K562 (cell line): ENCODE results near the gene ERBB3. TPM values are rescaled to one million over a fixed set of nuclear protein-coding genes. Genes with fewer than 3 reads are reported as not detected.

Experiments used
- ATF2 ChIP-seq: sonication (generic); formaldehyde crosslinking; IDR thresholded peaks from 2 replicates; pipeline ENCODE4 v1.8.1; 2022; ENCODE audit warnings: missing genetic modification reagents
- ATF4 ChIP-seq: fragments of 450-650 bp; formaldehyde crosslinking; IDR thresholded peaks from 2 replicates; pipeline ENCODE4 v1.4.0; 2022; ENCODE audit warnings: mild to moderate bottlenecking, moderate library complexity
- CBX2 ChIP-seq: fragments of 200-600 bp; sonication (generic); IDR thresholded peaks from one replicate; pipeline ENCODE4 v1.6.1; 2012; ENCODE audit warnings: mild to moderate bottlenecking, low read length, inconsistent platforms; ENCODE audit not compliant: insufficient read depth, poor library complexity, severe bottlenecking
- CBX3 ChIP-seq, 2 experiments: IDR thresholded peaks; 1 replicate in 1 of 2; 2 replicates in 1 of 2; pipeline ENCODE4 v1.6.1; 2012; ENCODE audit warnings: inconsistent platforms in 2 of 2, low read length in 2 of 2, borderline replicate concordance in 1 of 2, control low read depth in 1 of 2
- CHCHD3 ChIP-seq: fragments of 250-450 bp; sonication (Bioruptor Pico); IDR thresholded peaks from 2 replicates; pipeline ENCODE4 v2.1.2; 2022; ENCODE audit warnings: mild to moderate bottlenecking
- CSDE1 ChIP-seq, 2 experiments: fragments of 450-650 bp; IDR thresholded peaks; 2 replicates each; pipeline ENCODE4 v1.6.1; 2016; ENCODE audit warnings: mild to moderate bottlenecking in 1 of 2
- KAT2B ChIP-seq: IDR thresholded peaks from one replicate; pipeline ENCODE4 v1.6.1; 2012; ENCODE audit warnings: low read depth, mild to moderate bottlenecking, control low read depth, inconsistent platforms, low read length, moderate library complexity
- KDM5B ChIP-seq: fragments of 200-600 bp; sonication (generic); IDR thresholded peaks from 2 replicates; pipeline ENCODE4 v1.6.1; 2012; ENCODE audit warnings: low read depth, mild to moderate bottlenecking, moderate library complexity, low read length, control low read depth, inconsistent platforms; ENCODE audit not compliant: insufficient replicate concordance
- KLF6 ChIP-seq: fragments of 250-450 bp; sonication (Bioruptor Pico); IDR thresholded peaks from 2 replicates; pipeline ENCODE4 v1.4.0; 2020; ENCODE audit warnings: mild to moderate bottlenecking, moderate library complexity, borderline replicate concordance
- MXI1 ChIP-seq: IDR thresholded peaks from 2 replicates; pipeline ENCODE4 v1.6.1; 2011; ENCODE audit warnings: low read depth, mild to moderate bottlenecking, improper control_type of control experiment, low read length
- NEUROD1 ChIP-seq: fragments of 150-350 bp; IDR thresholded peaks from 2 replicates; pipeline ENCODE4 v1.6.1; 2014; ENCODE audit warnings: borderline replicate concordance, low read length, low read depth; ENCODE audit not compliant: partially characterized antibody
- NFE2L1 ChIP-seq: fragments of 450-650 bp; IDR thresholded peaks from 2 replicates; pipeline ENCODE4 v1.6.1; 2016; ENCODE audit warnings: missing genetic modification characterization, low read depth, mild to moderate bottlenecking, missing compliant biosample characterization, moderate library complexity, borderline replicate concordance
- NFXL1 ChIP-seq: fragments of 450-650 bp; formaldehyde crosslinking; IDR thresholded peaks from 2 replicates; pipeline ENCODE4 v1.4.0; 2021; ENCODE audit warnings: mild to moderate bottlenecking
- NR3C1 ChIP-seq: sonication (generic); formaldehyde crosslinking; IDR thresholded peaks from 2 replicates; pipeline ENCODE4 v1.8.1; 2022; ENCODE audit warnings: missing genetic modification reagents
- PHTF2 ChIP-seq: fragments of 250-450 bp; sonication (Bioruptor Pico); IDR thresholded peaks from 2 replicates; pipeline ENCODE4 v1.5.0; 2021; ENCODE audit warnings: mild to moderate bottlenecking
- POLR2AphosphoS5 ChIP-seq: IDR thresholded peaks from 2 replicates; pipeline ENCODE4 v1.6.1; 2011; ENCODE audit warnings: mild to moderate bottlenecking, low read depth, low read length, moderate library complexity; ENCODE audit not compliant: control insufficient read depth, insufficient read depth
- POLR3G ChIP-seq: IDR thresholded peaks from 2 replicates; pipeline ENCODE4 v1.6.1; 2011; ENCODE audit not compliant: insufficient read length, insufficient replicate concordance; ENCODE audit errors: extremely low read depth
- RFX1 ChIP-seq: fragments of 450-650 bp; IDR thresholded peaks from 2 replicates; pipeline ENCODE4 v1.6.1; 2016; ENCODE audit warnings: mild to moderate bottlenecking, moderate library complexity
- SAFB ChIP-seq: fragments of 200-400 bp; formaldehyde crosslinking; IDR thresholded peaks from 2 replicates; pipeline ENCODE4 v1.6.1; 2017; ENCODE audit warnings: low read depth, low read length, borderline replicate concordance
- SMAD3 ChIP-seq: fragments of 450-650 bp; formaldehyde crosslinking; conservative IDR thresholded peaks from 2 replicates; pipeline ENCODE4 v1.4.0; 2020; ENCODE audit warnings: mild to moderate bottlenecking
- SMARCB1 ChIP-seq: IDR thresholded peaks from 2 replicates; pipeline ENCODE4 v1.6.1; 2011; ENCODE audit warnings: improper control_type of control experiment, low read depth; ENCODE audit not compliant: insufficient read length
- SRSF7 ChIP-seq: fragments of 200-400 bp; formaldehyde crosslinking; optimal IDR thresholded peaks from 2 replicates; pipeline ENCODE3; 2017; ENCODE audit warnings: mild to moderate bottlenecking, low read depth, low read length
- XRCC5 ChIP-seq: fragments of 200-400 bp; formaldehyde crosslinking; IDR thresholded peaks from 2 replicates; pipeline ENCODE4 v1.6.1; 2017; ENCODE audit warnings: low read depth, mild to moderate bottlenecking, low read length
- ZC3H11A ChIP-seq: IDR thresholded peaks from 2 replicates; pipeline ENCODE4 v1.6.1; 2012; ENCODE audit warnings: low read depth, low read length, improper control_type of control experiment
- ZKSCAN3 ChIP-seq: fragments of 250-450 bp; sonication (Bioruptor Pico); IDR thresholded peaks from 2 replicates; pipeline ENCODE4 v1.4.0; 2020
- ZNF324 ChIP-seq: fragments of 250-450 bp; sonication (Bioruptor Pico); IDR thresholded peaks from 2 replicates; pipeline ENCODE4 v1.4.0; 2020; ENCODE audit warnings: mild to moderate bottlenecking
- ZNF408 ChIP-seq: fragments of 250-450 bp; sonication (Bioruptor Pico); IDR thresholded peaks from 2 replicates; pipeline ENCODE4 v1.4.0; 2020; ENCODE audit warnings: low read depth, mild to moderate bottlenecking, moderate library complexity
- ZNF586 ChIP-seq: fragments of 450-650 bp; formaldehyde crosslinking; conservative IDR thresholded peaks from 2 replicates; pipeline ENCODE4 v1.4.0; 2020; ENCODE audit warnings: mild to moderate bottlenecking, moderate library complexity
- ZNF785 ChIP-seq: fragments of 250-450 bp; sonication (Bioruptor Pico); IDR thresholded peaks from 2 replicates; pipeline ENCODE4 v1.4.0; 2020; ENCODE audit warnings: mild to moderate bottlenecking
- polyA plus RNA-seq, 8 experiments: library from polyadenylated mRNA; depleted of rRNA in 4 of 8; stranded (reverse) in 5 of 8; unstranded in 3 of 8; fragments of >200 nt; fragmentation: Nextera tagmentation in 2 of 8; fragmentation: Illumina TruSeq in 1 of 8; extraction: Ambion mirVana in 2 of 8; extraction: Trizol in 1 of 8; gene quantifications; 2 replicates each; pipeline versions ENCODE4 v1.2.1 to v1.2.3, GENCODE V29; 2011 to 2014; ENCODE audit warnings: inconsistent platforms in 1 of 8, missing spikeins in 1 of 8
- total RNA-seq, 7 experiments: library from RNA; depleted of rRNA in 6 of 7; stranded (reverse); fragments of >200 nt in 6 of 7; fragmentation: Illumina TruSeq in 2 of 7; extraction: Trizol in 2 of 7; gene quantifications; 2 replicates each; pipeline versions ENCODE4 v1.2.1 to v1.2.3, GENCODE V29; 2011 to 2021; ENCODE audit warnings: low replicate concordance in 1 of 7

Gene ERBB3
- total and polyA plus RNA-seq, 9 of the 15 experiments (the other 6 are each of a cell fraction or from before 2014, with no cell fraction given), result 1.5 to 5.4 (median 3.8) TPM

GRCh38 chr12:56104109-56104814 lies 24.3 kb downstream of the ERBB3 start, which contains the start of gene PA2G4 (continued):
- TF ChIP-seq POLR2AphosphoS5 (peak; percentile 61), ATF2 (CRISPR knock-in tag) (no peak), XRCC5 (no peak; the same call in 1 of the 2 replicates), POLR3G (no peak), KDM5B (peak; percentile 98), NFE2L1 (tag) (no peak), CHCHD3 (CRISPR knock-in tag) (no peak), ZNF408 (no peak), SRSF7 (no peak), KLF6 (CRISPR knock-in tag) (no peak), ATF4 (CRISPR knock-in tag) (no peak), PHTF2 (no peak), KAT2B (peak; percentile 30), NEUROD1 (peak; percentile 32), MXI1 (peak; percentile 89), SMAD3 (CRISPR knock-in tag) (no peak), SAFB (no peak), NR3C1 (CRISPR knock-in tag) (no peak), ZKSCAN3 (CRISPR knock-in tag) (no peak), ZNF785 (CRISPR knock-in tag) (no peak), RFX1 (no peak), ZNF586 (CRISPR knock-in tag) (no peak), CBX2 (no peak), CSDE1 (IDR thresholded peaks at IDR 0.05) (no peak), SMARCB1 (no peak), ZC3H11A (no peak), NFXL1 (CRISPR knock-in tag) (no peak), CBX3 (IDR thresholded peaks at IDR 0.05; ENCODE audit: borderline replicate concordance in 1 of 2, low read length in 2 of 2) (0 out of 3 replicates have a peak, but pooled peaks of 1 of the 2 experiments have one; percentile 43), ZNF324 (no peak)
